GM23338 (cell line): ENCODE results near the gene CEP78. TPM values are rescaled to one million over a fixed set of nuclear protein-coding genes. Genes with fewer than 3 reads are reported as not detected.

Source experiments
- ATAC-seq: fragments of 200-7000 bp; cut with Tn5 transposase; 3 replicates; pipeline ENCODE4 v1.9.1; 2020
- DNase-seq: peaks from one replicate; pipeline ENCODE4 v3.0.0-alpha.2; 2015; ENCODE audit warnings: low spot score
- H2AFZ ChIP-seq: fragments of 200-600 bp; sonication (generic); 2 replicates; pipeline ENCODE4 v1.8.0; 2016; ENCODE audit warnings: antibody characterized with exemption, mild to moderate bottlenecking, moderate library complexity
- H3F3A ChIP-seq: fragments of 200-600 bp; sonication (generic); replicated peaks from 2 replicates; pipeline ENCODE4 v1.8.0; 2017; ENCODE audit warnings: antibody characterized with exemption, mixed run types, low read depth
- H3K27ac ChIP-seq: fragments of 200-600 bp; sonication (generic); 2 replicates; pipeline ENCODE4 v1.6.1; 2016; ENCODE audit warnings: low read depth
- H3K27me3 ChIP-seq: fragments of 200-600 bp; sonication (generic); 2 replicates; pipeline ENCODE4 v1.8.0; 2016; ENCODE audit warnings: mild to moderate bottlenecking, mixed run types, moderate library complexity; ENCODE audit not compliant: insufficient read depth
- H3K36me3 ChIP-seq: fragments of 200-600 bp; sonication (generic); 2 replicates; pipeline ENCODE4 v1.8.0; 2016; ENCODE audit warnings: mild to moderate bottlenecking; ENCODE audit not compliant: insufficient read depth
- H3K4me1 ChIP-seq: fragments of 200-600 bp; sonication (generic); 2 replicates; pipeline ENCODE4 v1.8.0; 2016; ENCODE audit warnings: mild to moderate bottlenecking, moderate library complexity; ENCODE audit not compliant: insufficient read depth
- H3K4me2 ChIP-seq: fragments of 200-600 bp; sonication (generic); 2 replicates; pipeline ENCODE4 v1.7.1; 2017; ENCODE audit warnings: mixed run types
- H3K4me3 ChIP-seq: fragments of 200-600 bp; sonication (generic); 2 replicates; pipeline ENCODE4 v1.6.1; 2016; ENCODE audit warnings: mixed run types
- H3K79me2 ChIP-seq: fragments of 200-600 bp; sonication (generic); replicated peaks from 2 replicates; pipeline ENCODE4 v1.8.0; 2017; ENCODE audit warnings: mild to moderate bottlenecking; ENCODE audit not compliant: insufficient read depth
- H3K9me2 ChIP-seq: fragments of 200-600 bp; sonication (generic); 2 replicates; pipeline ENCODE4 v1.8.0; 2017; ENCODE audit not compliant: insufficient read depth
- H4K20me1 ChIP-seq: fragments of 200-600 bp; sonication (generic); replicated peaks from 2 replicates; pipeline ENCODE4 v1.8.0; 2017; ENCODE audit warnings: mild to moderate bottlenecking; ENCODE audit not compliant: insufficient read depth
- H3K27ac Mint-ChIP-seq: 2 replicates; pipeline ENCODE4 v1.8.0; 2020; ENCODE audit warnings: inconsistent platforms, mild to moderate bottlenecking, moderate library complexity, mixed read lengths
- H3K27me3 Mint-ChIP-seq: 3 replicates; pipeline ENCODE4 v1.8.0; 2022; ENCODE audit warnings: low read depth, mild to moderate bottlenecking, moderate library complexity, mixed read lengths, inconsistent platforms; ENCODE audit not compliant: insufficient read depth, poor library complexity
- H3K36me3 Mint-ChIP-seq: 3 replicates; pipeline ENCODE4 v1.8.0; 2021; ENCODE audit warnings: low read depth, mild to moderate bottlenecking, inconsistent platforms, moderate library complexity, mixed read lengths
- H3K4me1 Mint-ChIP-seq: 3 replicates; pipeline ENCODE4 v1.8.0; 2020; ENCODE audit warnings: mild to moderate bottlenecking, inconsistent platforms, mixed read lengths
- H3K4me3 Mint-ChIP-seq: 3 replicates; pipeline ENCODE4 v1.8.0; 2021; ENCODE audit warnings: moderate library complexity, mild to moderate bottlenecking, inconsistent platforms, mixed read lengths
- H3K9me3 Mint-ChIP-seq: 3 replicates; pipeline ENCODE4 v1.8.0; 2020; ENCODE audit warnings: moderate library complexity, mild to moderate bottlenecking, inconsistent platforms, mixed read lengths
- ETS1 ChIP-seq: IDR thresholded peaks from 2 replicates; pipeline ENCODE4 v1.6.1; 2016; ENCODE audit warnings: antibody characterized with exemption
- POLR2AphosphoS5 ChIP-seq: IDR thresholded peaks from 2 replicates; pipeline ENCODE4 v1.6.1; 2016; ENCODE audit warnings: antibody characterized with exemption, low read depth
- REST ChIP-seq: IDR thresholded peaks from one replicate; pipeline ENCODE4 v1.6.1; 2018; ENCODE audit warnings: antibody characterized with exemption; ENCODE audit not compliant: unreplicated experiment
- ZNF462 ChIP-seq: fragments of 250-450 bp; sonication (Bioruptor Pico); IDR thresholded peaks from 2 replicates; pipeline ENCODE4 v1.5.0; 2020; ENCODE audit warnings: mild to moderate bottlenecking, moderate library complexity
- polyA plus RNA-seq: library from polyadenylated mRNA; unstranded; fragments of >200 nt; fragmentation: Nextera tagmentation; extraction: Ambion mirVana; gene quantifications from 2 replicates; pipeline ENCODE4 v1.2.1, GENCODE V29; 2016
- total RNA-seq: library from RNA; depleted of rRNA; stranded (reverse); fragments of >200 nt; shearing (Covaris generic); gene quantifications from 2 replicates; pipeline ENCODE4 v1.2.3, GENCODE V29; 2014

Gene CEP78
- total and polyA plus RNA-seq, 2 experiments from 2014 or later = 19.9 to 48.3 TPM

- no peak for TF ChIP-seq ZNF462
- TF ChIP-seq REST = no peak
These were observed 36.4 kb downstream of the CEP78 start (continued) for GRCh38 chr9:78272307-78272706.

GRCh38 chr9:78273761-78274160 lies 37.9 kb downstream of the CEP78 start:
- Mint-ChIP-seq H3K4me1 (peaks cover 6% of the 10 kb centered on the region; the same call in 2 of the 3 replicates), H3K36me3 (peaks cover 10% of the 10 kb centered on the region), H3K27me3 (no peaks in the 10 kb centered on the region), H3K27ac (no peak overlapping the region), H3K4me3 (no peak overlapping the region), H3K9me3 (no peaks in the 10 kb centered on the region)
- Histone ChIP-seq H3K36me3 (no peaks in the 10 kb centered on the region; the same call in 1 of the 2 replicates), H3K27ac (no peak overlapping the region), H3F3A (no peaks in the 10 kb centered on the region), H3K9me2 (no peaks in the 10 kb centered on the region), H3K4me2 (no peak overlapping the region), H3K27me3 (no peaks in the 10 kb centered on the region), H3K4me3 (no peak overlapping the region), H4K20me1 (no peaks in the 10 kb centered on the region), H3K4me1 (no peaks in the 10 kb centered on the region), H2AFZ (no peak overlapping the region), H3K79me2 (no peaks in the 10 kb centered on the region)
- ATAC-seq (no peak), DNase-seq (no peak)
- TF ChIP-seq ZNF462 = no peak
- TF ChIP-seq ETS1 = no peak
- no peak for TF ChIP-seq POLR2AphosphoS5
